DND-41 (cell line): ENCODE measurements around the gene MCFD2.
"Not testable (repeated sequence)": the region's sequence is repeated elsewhere in the genome, so short reads cannot be mapped to it uniquely, and the experiment has no call there.

Experiments used
- ATAC-seq: fragments of 200-7000 bp; cut with Tn5 transposase; 3 replicates; pipeline ENCODE4 v1.9.1; 2021; ENCODE audit warnings: low read depth; ENCODE audit not compliant: insufficient read depth
- DNase-seq: peaks from one replicate; pipeline ENCODE4 v3.0.0-alpha.2; 2020
- H2AFZ ChIP-seq: 2 replicates; pipeline ENCODE4 v1.6.0; 2012; ENCODE audit warnings: low read depth, low read length
- H3K27ac ChIP-seq: 2 replicates; pipeline ENCODE4 v1.5.1; 2012; ENCODE audit warnings: low read length, inconsistent platforms
- H3K27me3 ChIP-seq: fragments of 200-600 bp; sonication (generic); 2 replicates; pipeline ENCODE4 v1.6.0; 2012; ENCODE audit warnings: low read length, mild to moderate bottlenecking, inconsistent platforms; ENCODE audit not compliant: insufficient read depth, poor library complexity
- H3K36me3 ChIP-seq: 2 replicates; pipeline ENCODE4 v1.5.1; 2012; ENCODE audit warnings: low read length, inconsistent platforms; ENCODE audit not compliant: insufficient read depth
- H3K4me1 ChIP-seq: 2 replicates; pipeline ENCODE4 v1.5.1; 2012; ENCODE audit warnings: mild to moderate bottlenecking, low read length; ENCODE audit not compliant: insufficient read depth
- H3K4me2 ChIP-seq: 2 replicates; pipeline ENCODE4 v1.6.0; 2012; ENCODE audit warnings: mild to moderate bottlenecking, moderate library complexity, low read length, inconsistent platforms; ENCODE audit not compliant: insufficient read depth
- H3K4me3 ChIP-seq, 2 experiments: fragments of 200-600 bp in 1 of 2; shearing (Covaris generic) in 1 of 2; 2 replicates each; pipeline ENCODE4 v1.5.1; 2012 to 2016; ENCODE audit warnings: inconsistent platforms in 2 of 2, low read length in 2 of 2, mild to moderate bottlenecking in 2 of 2, low read depth in 1 of 2, moderate library complexity in 1 of 2
- H3K79me2 ChIP-seq: 2 replicates; pipeline ENCODE4 v1.6.0; 2012; ENCODE audit warnings: low read length, inconsistent platforms; ENCODE audit not compliant: insufficient read depth
- H3K9ac ChIP-seq: 2 replicates; pipeline ENCODE4 v1.6.0; 2012; ENCODE audit warnings: low read depth, mild to moderate bottlenecking, inconsistent platforms, low read length, moderate library complexity
- H3K9me3 ChIP-seq: 2 replicates; pipeline ENCODE4 v1.5.1; 2012; ENCODE audit warnings: low read length, moderate library complexity, mild to moderate bottlenecking, inconsistent platforms; ENCODE audit not compliant: insufficient read depth, severe bottlenecking
- H4K20me1 ChIP-seq: 2 replicates; pipeline ENCODE4 v1.6.0; 2012; ENCODE audit warnings: low read length; ENCODE audit not compliant: insufficient read depth
- CTCF ChIP-seq: IDR thresholded peaks from 2 replicates; pipeline ENCODE4 v1.5.1; 2012; ENCODE audit warnings: borderline replicate concordance, low read length, moderate library complexity, mild to moderate bottlenecking; ENCODE audit not compliant: poor library complexity, severe bottlenecking; ENCODE audit errors: extremely low read depth
- EZH2 ChIP-seq: IDR thresholded peaks from 3 replicates; pipeline ENCODE4 v1.6.1; 2012; ENCODE audit warnings: borderline replicate concordance, low read depth, mild to moderate bottlenecking, moderate library complexity, low read length, inconsistent platforms; ENCODE audit not compliant: severe bottlenecking

The MCFD2 gene

GRCh38 chr2:46913471-46914381 is 1.9 kb downstream of the MCFD2 start:
- no peaks in the 10 kb centered on the region for H3K9me3 ChIP-seq

GRCh38 chr2:46909771-46910419 is 5.7 kb downstream of the MCFD2 start:
- peaks cover 63% of the 10 kb centered on the region for H3K36me3 ChIP-seq
- H3K4me1 ChIP-seq = peaks cover 16% of the 10 kb centered on the region
- peaks cover 37% of the 10 kb centered on the region for H4K20me1 ChIP-seq
- no peaks in the 10 kb centered on the region for H3K9me3 ChIP-seq
- DNase-seq = no peak
- no peak overlapping the region for H3K4me3 ChIP-seq
- no peak overlapping the region for H3K4me2 ChIP-seq
- H2AFZ ChIP-seq = no peak overlapping the region
- H3K27me3 ChIP-seq = no peaks in the 10 kb centered on the region
- 0 out of 2 replicates have a peak overlapping the region, but pooled peaks have one; percentile 1 for H3K27ac ChIP-seq
- H3K79me2 ChIP-seq = peaks cover 60% of the 10 kb centered on the region
- H3K9ac ChIP-seq = no peak overlapping the region
- TF ChIP-seq CTCF (no peak), EZH2 (no peak)
- no peak for ATAC-seq

More at GRCh38 chr2:46913471-46914381, 1.9 kb downstream of the MCFD2 start:
- H2AFZ ChIP-seq = no peak overlapping the region
- H3K9ac ChIP-seq = peak overlapping the region; percentile 95
- peaks cover 86% of the 10 kb centered on the region for H3K79me2 ChIP-seq
- H3K4me3 ChIP-seq = peak overlapping the region in 1 of 2 experiments; percentile 79; a peak in 2 of 4 replicates
- ATAC-seq = no peak
- H4K20me1 ChIP-seq = peaks cover 38% of the 10 kb centered on the region
- DNase-seq = no peak
- H3K4me2 ChIP-seq = peak overlapping the region; percentile 92
- TF ChIP-seq CTCF (peak; percentile 32), EZH2 (no peak)
- H3K27me3 ChIP-seq = no peaks in the 10 kb centered on the region
- H3K36me3 ChIP-seq = peaks cover 31% of the 10 kb centered on the region
- H3K27ac ChIP-seq = peak overlapping the region; percentile 87; the same call in 1 of the 2 replicates
- peaks cover 44% of the 10 kb centered on the region for H3K4me1 ChIP-seq

GRCh38 chr2:46909150-46909549 is 6.5 kb downstream of the MCFD2 start:
- Histone ChIP-seq H2AFZ (no peak overlapping the region), H3K27me3 (no peaks in the 10 kb centered on the region), H3K4me1 (peaks cover 9% of the 10 kb centered on the region), H3K9me3 (no peaks in the 10 kb centered on the region), H3K27ac (0 out of 2 replicates have a peak overlapping the region, but pooled peaks have one; percentile 1), H3K9ac (no peak overlapping the region), H3K4me2 (no peak overlapping the region), H3K79me2 (peaks cover 53% of the 10 kb centered on the region), H3K36me3 (peaks cover 63% of the 10 kb centered on the region), H3K4me3 (no peak overlapping the region), H4K20me1 (peaks cover 33% of the 10 kb centered on the region; the same call in 1 of the 2 replicates)
- no peak for TF ChIP-seq EZH2
- no peak for TF ChIP-seq CTCF
- ATAC-seq (no peak), DNase-seq (no peak)

- H3K36me3 ChIP-seq = peaks cover 50% of the 10 kb centered on the region
- H3K27me3 ChIP-seq, H2AFZ ChIP-seq, H3K9ac ChIP-seq, DNase-seq, H3K4me2 ChIP-seq, ATAC-seq, H3K4me3 ChIP-seq, H3K4me1 ChIP-seq, H3K27ac ChIP-seq, H3K9me3 ChIP-seq: not testable (repeated sequence)
- peaks cover 15% of the 10 kb centered on the region for H3K79me2 ChIP-seq
- H4K20me1 ChIP-seq = peaks cover 18% of the 10 kb centered on the region; the same call in 1 of the 2 replicates
These were observed 10.5 kb downstream of the MCFD2 start for GRCh38 chr2:46904908-46905678.

DNA sequence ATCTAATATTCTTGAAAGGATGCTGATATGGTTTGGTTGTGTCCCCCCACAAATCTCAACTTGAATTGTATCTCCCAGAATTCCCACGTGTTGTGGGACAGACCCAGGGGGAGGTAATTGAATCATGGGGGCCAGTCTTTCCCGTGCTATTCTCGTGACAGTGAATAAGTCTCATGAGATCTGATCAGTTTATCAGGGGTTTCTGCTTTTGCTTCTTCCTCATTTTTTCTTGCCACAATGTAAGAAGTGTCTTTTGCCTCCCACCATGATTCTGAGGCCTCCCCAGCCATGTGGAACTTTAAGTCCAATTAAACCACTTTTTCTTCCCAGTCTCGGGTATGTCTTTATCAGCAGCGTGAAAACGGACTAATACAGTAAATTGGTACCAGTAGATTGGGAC is 12.6 kb downstream of the MCFD2 start:
- peaks cover 29% of the 10 kb centered on the region for H3K36me3 ChIP-seq
- not testable (repeated sequence) for H3K79me2 ChIP-seq, H4K20me1 ChIP-seq, H3K27me3 ChIP-seq, DNase-seq, H3K27ac ChIP-seq, H3K9me3 ChIP-seq, H3K4me1 ChIP-seq, H3K4me3 ChIP-seq, H3K4me2 ChIP-seq, ATAC-seq, H3K9ac ChIP-seq, H2AFZ ChIP-seq
